ENCODE measurements around the gene PRKN. TPM values are rescaled to one million over a fixed set of nuclear protein-coding genes. Genes with fewer than 3 reads are reported as not detected.

Gene PRKN
- total and polyA plus RNA-seq, 9 of the 15 experiments (the other 6 are each of a cell fraction or from before 2014, with no cell fraction given) = 0.03 to 0.96 (median 0.15) TPM; not detected in 2

GRCh38 chr6:161622779-161623178 is 1104.8 kb downstream of the PRKN start:
- Histone ChIP-seq H3K27ac (ENCODE audit: extremely low read depth, low read depth, low read length) (no peak overlapping the region), H3K79me2 (ENCODE audit: control insufficient read depth, insufficient read depth, low read length) (no peaks in the 10 kb centered on the region), H2AFZ (ENCODE audit: low read depth, low read length) (no peak overlapping the region), H3K4me3 (no peak overlapping the region), H3K9ac (ENCODE audit: insufficient read depth in 1 of 2, low read depth in 2 of 2, low read length in 2 of 2) (no peak overlapping the region), H3K9me1 (ENCODE audit: control insufficient read depth, insufficient read depth, low read length) (no peaks in the 10 kb centered on the region), H3K4me1 (replicated peaks in 1 of 2; ENCODE audit: control insufficient read depth in 2 of 2, insufficient read depth in 2 of 2, low read length in 2 of 2) (no peaks in the 10 kb centered on the region), H3K9me3 (replicated peaks; ENCODE audit: control insufficient read depth, insufficient read depth, low read depth, low read length) (no peaks in the 10 kb centered on the region), H3K4me2 (ENCODE audit: insufficient read depth, low read length) (no peak overlapping the region), H3K27me3 (ENCODE audit: control insufficient read depth in 2 of 2, insufficient read depth in 2 of 2, low read length in 2 of 2) (no peaks in the 10 kb centered on the region), H3K36me3 (ENCODE audit: control insufficient read depth, insufficient read depth, low read length) (no peaks in the 10 kb centered on the region), H4K20me1 (replicated peaks; ENCODE audit: control insufficient read depth, insufficient read depth, low read length) (no peaks in the 10 kb centered on the region)
- intact Hi-C loops (cut with micrococcal nuclease) = no loop called here
- POLR2A ChIA-PET = interaction anchor here (2.1 kb wide), 1 partner anchor 10 kb away, joined by 5 read pairs; no protein-coding TSS in a partner anchor
- ATAC-seq (no peak), DNase-seq (ENCODE audit: extremely low read depth in 1 of 4, low spot score in 3 of 4) (no peak), FAIRE-seq (no peak)
- TF ChIP-seq TFE3 (CRISPR knock-in tag; IDR thresholded peaks at IDR 0.05) (no peak), ARID1B (IDR thresholded peaks at IDR 0.05) (no peak)
- BruUV-seq (replicated peaks) = no TSS peak
- 0% methylated on average over 3 of the region's 3 CpGs for WGBS (ENCODE audit: insufficient coverage, low coverage, missing lambda C conversion rate)
- CTCF ChIA-PET (ENCODE audit: low intra/inter-chr PET ratio) = interaction anchor here (0.6 kb wide), 1 partner anchor 243 kb away, joined by 3 read pairs; no protein-coding TSS in a partner anchor
- in situ Hi-C loops (cut with MboI) = no loop called here

- Histone ChIP-seq H4K20me1 (replicated peaks; ENCODE audit: control insufficient read depth, insufficient read depth, low read length) (no peaks in the 10 kb centered on the region), H3K4me3 (no peak overlapping the region), H3K9ac (ENCODE audit: insufficient read depth in 1 of 2, low read depth in 2 of 2, low read length in 2 of 2) (no peak overlapping the region), H3K4me2 (ENCODE audit: insufficient read depth, low read length) (no peak overlapping the region), H3K36me3 (ENCODE audit: control insufficient read depth, insufficient read depth, low read length) (no peaks in the 10 kb centered on the region), H3K9me3 (replicated peaks; ENCODE audit: control insufficient read depth, insufficient read depth, low read depth, low read length) (no peaks in the 10 kb centered on the region), H3K27ac (ENCODE audit: extremely low read depth, low read depth, low read length) (no peak overlapping the region), H3K4me1 (replicated peaks in 1 of 2; ENCODE audit: control insufficient read depth in 2 of 2, insufficient read depth in 2 of 2, low read length in 2 of 2) (no peaks in the 10 kb centered on the region), H3K79me2 (ENCODE audit: control insufficient read depth, insufficient read depth, low read length) (no peaks in the 10 kb centered on the region), H3K27me3 (ENCODE audit: control insufficient read depth in 2 of 2, insufficient read depth in 2 of 2, low read length in 2 of 2) (no peaks in the 10 kb centered on the region), H2AFZ (ENCODE audit: low read depth, low read length) (no peak overlapping the region), H3K9me1 (ENCODE audit: control insufficient read depth, insufficient read depth, low read length) (no peaks in the 10 kb centered on the region)
- ChIA-PET CTCF (ENCODE audit: low intra/inter-chr PET ratio) (interaction anchor here (0.6 to 0.7 kb wide), 2 partner anchors 199 to 201 kb away, joined by 4 to 5 read pairs; no protein-coding TSS in a partner anchor), POLR2A (interaction anchor here (0.8 kb wide), 1 partner anchor 23 kb away, joined by 3 read pairs; no protein-coding TSS in a partner anchor)
- ATAC-seq = peak; percentile 92
- peak in 3 of 4 experiments; percentile 16 to 51 (median 37) for DNase-seq (ENCODE audit: extremely low read depth in 1 of 4, low spot score in 3 of 4)
- intact Hi-C loops (cut with micrococcal nuclease) = loop anchor here (1.0 to 5.0 kb wide), 2 partner anchors 76 to 227 kb away; no protein-coding TSS in a partner anchor
- no TSS peak for BruUV-seq (replicated peaks)
- peak; percentile 72 for FAIRE-seq
- 3% methylated on average over 8 of the region's 8 CpGs for WGBS (ENCODE audit: insufficient coverage, low coverage, missing lambda C conversion rate)
- in situ Hi-C loops (cut with MboI) = no loop called here
- TF ChIP-seq POLR3G (IDR thresholded peaks at IDR 0.05; ENCODE audit: extremely low read depth, insufficient read length, insufficient replicate concordance) (no peak), RAD21 (CRISPR knock-in tag; conservative IDR thresholded peaks at IDR 0.05 in 1 of 2, IDR thresholded peaks at IDR 0.05 in 1 of 2) (peak; percentile 27 to 58), NKRF (IDR thresholded peaks at IDR 0.05; ENCODE audit: borderline replicate concordance) (no peak), ZNF766 (CRISPR knock-in tag; conservative IDR thresholded peaks at IDR 0.05) (no peak), ATF3 (IDR thresholded peaks at IDR 0.05) (peak; percentile 82), ATF3 (CRISPR knock-in tag; conservative IDR thresholded peaks at IDR 0.05) (0 out of 2 replicates have a peak, but pooled peaks have one; percentile 45), NFATC3 (IDR thresholded peaks at IDR 0.05) (no peak), BCOR (IDR thresholded peaks at IDR 0.05) (no peak)
These were observed 1108.6 kb downstream of the PRKN start for GRCh38 chr6:161618831-161619454.
